Left ventricle myocardium inferior (tissue), 1 donor: ENCODE data around the gene PCA3. TPM values are rescaled to one million over a fixed set of nuclear protein-coding genes. Genes with fewer than 3 reads are reported as not detected.

ENCODE experiments used
- DNase-seq: peaks from one replicate; pipeline ENCODE4 v3.0.0-alpha.2; 2020
- H3K27ac ChIP-seq: fragments of 200-600 bp; replicated peaks from 2 replicates; pipeline ENCODE4 v1.8.0; 2021
- H3K27me3 ChIP-seq: fragments of 200-600 bp; 2 replicates; pipeline ENCODE4 v1.8.0; 2021; ENCODE audit warnings: low read depth
- H3K36me3 ChIP-seq: fragments of 200-600 bp; 2 replicates; pipeline ENCODE4 v1.8.0; 2021
- H3K4me1 ChIP-seq: fragments of 200-600 bp; 2 replicates; pipeline ENCODE4 v1.8.0; 2021
- H3K4me3 ChIP-seq: fragments of 200-600 bp; 2 replicates; pipeline ENCODE4 v1.8.0; 2021; ENCODE audit warnings: mild to moderate bottlenecking, moderate library complexity
- H3K9me3 ChIP-seq: fragments of 200-600 bp; replicated peaks from 2 replicates; pipeline ENCODE4 v1.8.0; 2021
- CTCF ChIP-seq: fragments of 200-600 bp; IDR thresholded peaks from 2 replicates; pipeline ENCODE4 v1.8.0; 2021; ENCODE audit warnings: antibody characterized with exemption, mild to moderate bottlenecking, borderline replicate concordance
- intact Hi-C: fragments of 100-400 bp; cut with micrococcal nuclease; formaldehyde crosslinking; loops from one replicate; pipeline ENCODE4 v1.11.0; 2022
- total RNA-seq: library from RNA; stranded (reverse); fragmentation: NEBNext Ultra II Directional; extraction: Animal tissue kit (Norgen Biotek cat#: 25700); gene quantifications from one replicate; pipeline ENCODE4 v1.2.1, GENCODE V29; 2021
- donor health status: DM: no; HTN: yes; CAD: no; lungs with severe emphysema.

PCA3 gene
- total RNA-seq, 1 donor from 2014 or later, result not detected

DNA sequence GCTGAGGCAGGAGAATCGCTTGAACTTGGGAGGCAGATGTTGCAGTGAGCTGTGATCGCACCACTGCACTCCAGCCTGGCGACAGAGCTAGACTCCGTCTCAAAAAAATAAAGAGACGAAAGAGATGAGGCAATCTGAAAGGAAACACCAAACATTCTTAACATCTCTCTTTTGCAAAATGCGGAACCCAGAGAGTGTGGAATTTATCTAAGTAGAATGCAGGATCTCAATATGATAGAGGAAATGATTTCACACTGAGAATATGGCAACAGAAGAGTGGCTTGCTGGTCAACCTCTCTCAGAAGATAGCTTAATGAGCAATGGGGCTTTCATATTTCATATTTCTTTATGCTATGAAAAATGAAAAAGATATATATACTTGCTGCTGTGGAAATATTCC lies 33.4 kb upstream of the PCA3 start:
- TF ChIP-seq CTCF, result no peak
- H3K4me1 ChIP-seq, result no peaks in the 10 kb centered on the region
- DNase-seq, result no peak
- intact Hi-C loops, result no loop called here
- no peaks in the 10 kb centered on the region for H3K9me3 ChIP-seq
- H3K27ac ChIP-seq, result no peak overlapping the region
- peaks cover 11% of the 10 kb centered on the region for H3K27me3 ChIP-seq
- no peaks in the 10 kb centered on the region for H3K36me3 ChIP-seq
- no peak overlapping the region for H3K4me3 ChIP-seq

GRCh38 chr9:76732341-76732958 lies 31.8 kb upstream of the PCA3 start:
- no peaks in the 10 kb centered on the region for H3K4me1 ChIP-seq
- no peaks in the 10 kb centered on the region for H3K9me3 ChIP-seq
- TF ChIP-seq CTCF, result no peak
- H3K27ac ChIP-seq, result no peak overlapping the region
- intact Hi-C loops, result no loop called here
- DNase-seq, result no peak
- no peaks in the 10 kb centered on the region for H3K36me3 ChIP-seq
- H3K27me3 ChIP-seq, result peaks cover 18% of the 10 kb centered on the region
- H3K4me3 ChIP-seq, result no peak overlapping the region

DNA sequence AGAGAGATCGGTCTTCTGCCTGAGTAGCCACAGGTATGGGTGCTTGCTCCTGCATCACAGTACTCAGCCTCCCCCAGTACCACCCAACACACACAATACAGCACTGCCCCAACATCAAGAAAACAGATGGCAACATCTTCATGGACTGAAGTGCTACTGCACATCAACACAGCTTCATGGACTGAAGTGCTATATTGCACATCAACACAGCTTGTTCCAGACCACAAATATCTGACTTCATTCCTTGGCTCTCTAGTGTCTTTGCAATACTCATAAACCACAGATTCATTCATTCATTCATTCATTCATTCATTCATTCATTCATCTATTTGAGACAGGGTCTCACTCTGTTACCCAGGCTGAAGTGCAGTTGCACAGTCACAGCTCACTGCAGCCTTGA lies 31.1 kb upstream of the PCA3 start:
- DNase-seq, result no peak
- Histone ChIP-seq H3K4me1 (no peaks in the 10 kb centered on the region), H3K27me3 (peaks cover 18% of the 10 kb centered on the region), H3K9me3 (no peaks in the 10 kb centered on the region), H3K4me3 (no peak overlapping the region), H3K36me3 (no peaks in the 10 kb centered on the region), H3K27ac (no peak overlapping the region)
- no peak for TF ChIP-seq CTCF
- intact Hi-C loops, result no loop called here

DNA sequence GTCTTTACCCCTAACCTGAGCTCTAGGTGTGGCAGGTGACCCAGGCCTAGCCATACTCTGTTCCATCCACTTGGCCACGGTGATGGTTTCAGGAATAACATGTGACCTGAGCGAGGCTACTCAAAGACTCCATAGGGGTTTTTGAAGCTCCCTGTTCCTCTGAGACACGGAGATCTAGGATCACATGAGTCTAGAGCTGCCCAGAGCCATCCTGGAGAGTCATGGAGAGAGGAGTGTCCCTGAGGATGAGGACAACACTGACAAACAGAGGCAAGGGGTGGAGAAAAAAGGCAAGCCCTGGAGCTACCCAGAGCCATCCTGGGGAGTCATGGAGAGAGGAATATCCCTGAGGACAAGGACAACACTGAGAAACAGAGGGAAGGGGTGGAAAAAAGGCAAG lies 29.5 kb upstream of the PCA3 start:
- peaks cover 18% of the 10 kb centered on the region for H3K27me3 ChIP-seq
- no peak overlapping the region for H3K27ac ChIP-seq
- no peaks in the 10 kb centered on the region for H3K4me1 ChIP-seq
- intact Hi-C loops, result no loop called here
- TF ChIP-seq CTCF, result no peak
- no peak overlapping the region for H3K4me3 ChIP-seq
- no peak for DNase-seq
- no peaks in the 10 kb centered on the region for H3K36me3 ChIP-seq
- no peaks in the 10 kb centered on the region for H3K9me3 ChIP-seq

DNA sequence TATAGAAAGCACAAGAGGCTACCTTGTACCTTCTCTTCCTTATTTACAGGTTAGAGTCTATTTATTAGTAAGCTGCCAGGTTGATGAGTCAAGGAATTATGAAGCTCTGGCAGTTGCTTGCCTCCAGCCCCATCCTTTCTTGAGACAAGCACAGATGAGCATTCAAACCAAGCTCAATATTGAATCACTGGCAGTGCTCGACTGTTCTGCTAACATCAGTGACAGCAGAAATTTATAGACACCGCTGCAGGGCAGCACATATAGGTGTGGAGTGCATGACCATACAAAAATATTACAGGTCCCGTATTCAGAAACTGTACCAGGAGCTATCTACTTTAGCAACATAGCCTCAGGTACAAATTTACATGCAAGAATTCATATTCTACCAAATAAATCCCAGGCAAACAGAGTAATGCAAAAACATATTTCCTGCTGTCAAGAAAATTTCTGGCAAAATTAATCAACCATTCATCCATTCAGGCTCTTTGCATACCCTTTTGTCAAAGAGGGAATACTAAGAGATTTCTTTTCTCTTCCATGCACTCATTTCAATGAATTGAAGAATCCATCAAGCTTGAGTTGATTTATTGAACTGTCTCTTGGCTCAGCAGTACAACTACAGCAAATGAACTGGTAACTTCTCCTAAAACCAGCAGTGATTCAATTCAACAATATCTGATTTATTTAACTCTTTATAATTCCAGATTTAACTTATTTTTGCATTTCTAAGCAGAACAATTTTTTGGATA lies 26.9 kb upstream of the PCA3 start:
- H3K27ac ChIP-seq, result no peak overlapping the region
- no peak overlapping the region for H3K4me3 ChIP-seq
- intact Hi-C loops, result no loop called here
- no peaks in the 10 kb centered on the region for H3K9me3 ChIP-seq
- peaks cover 15% of the 10 kb centered on the region for H3K27me3 ChIP-seq
- no peaks in the 10 kb centered on the region for H3K4me1 ChIP-seq
- no peaks in the 10 kb centered on the region for H3K36me3 ChIP-seq
- no peak for DNase-seq
- no peak for TF ChIP-seq CTCF
